GM12874 (cell line): Measurements from ENCODE around the gene SH3PXD2A.

Source experiments
- TF ChIP-seq, protein P1 (sequence below): IDR thresholded peaks from 2 replicates; pipeline ENCODE4 v1.5.1; 2011; ENCODE audit warnings: low read depth, mild to moderate bottlenecking, control low read depth, low read length, moderate library complexity; ENCODE audit not compliant: insufficient read depth

SH3PXD2A gene

DNA sequence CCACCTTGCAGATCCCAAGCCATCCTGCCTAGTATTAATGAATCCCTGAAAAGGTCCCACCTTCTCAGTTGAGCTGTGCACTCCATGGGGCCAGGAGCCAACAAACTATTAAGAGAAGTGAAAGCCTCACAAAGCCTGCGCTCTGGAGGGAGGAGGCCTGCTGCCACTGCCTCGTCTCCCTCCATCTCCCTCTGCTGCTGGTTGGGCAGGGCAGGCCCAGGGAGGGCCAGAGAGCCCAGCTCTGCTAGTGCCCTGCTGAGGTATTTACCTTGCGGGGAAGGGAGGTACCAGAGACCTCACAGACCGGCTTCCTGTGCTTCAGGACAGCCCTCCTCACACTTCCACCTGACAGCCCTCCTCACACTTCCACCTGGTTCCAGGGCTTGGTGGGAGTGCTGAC lies 171.5 kb downstream of the SH3PXD2A start:
- TF ChIP-seq, protein P1, sequence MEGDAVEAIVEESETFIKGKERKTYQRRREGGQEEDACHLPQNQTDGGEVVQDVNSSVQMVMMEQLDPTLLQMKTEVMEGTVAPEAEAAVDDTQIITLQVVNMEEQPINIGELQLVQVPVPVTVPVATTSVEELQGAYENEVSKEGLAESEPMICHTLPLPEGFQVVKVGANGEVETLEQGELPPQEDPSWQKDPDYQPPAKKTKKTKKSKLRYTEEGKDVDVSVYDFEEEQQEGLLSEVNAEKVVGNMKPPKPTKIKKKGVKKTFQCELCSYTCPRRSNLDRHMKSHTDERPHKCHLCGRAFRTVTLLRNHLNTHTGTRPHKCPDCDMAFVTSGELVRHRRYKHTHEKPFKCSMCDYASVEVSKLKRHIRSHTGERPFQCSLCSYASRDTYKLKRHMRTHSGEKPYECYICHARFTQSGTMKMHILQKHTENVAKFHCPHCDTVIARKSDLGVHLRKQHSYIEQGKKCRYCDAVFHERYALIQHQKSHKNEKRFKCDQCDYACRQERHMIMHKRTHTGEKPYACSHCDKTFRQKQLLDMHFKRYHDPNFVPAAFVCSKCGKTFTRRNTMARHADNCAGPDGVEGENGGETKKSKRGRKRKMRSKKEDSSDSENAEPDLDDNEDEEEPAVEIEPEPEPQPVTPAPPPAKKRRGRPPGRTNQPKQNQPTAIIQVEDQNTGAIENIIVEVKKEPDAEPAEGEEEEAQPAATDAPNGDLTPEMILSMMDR, result no peak

DNA sequence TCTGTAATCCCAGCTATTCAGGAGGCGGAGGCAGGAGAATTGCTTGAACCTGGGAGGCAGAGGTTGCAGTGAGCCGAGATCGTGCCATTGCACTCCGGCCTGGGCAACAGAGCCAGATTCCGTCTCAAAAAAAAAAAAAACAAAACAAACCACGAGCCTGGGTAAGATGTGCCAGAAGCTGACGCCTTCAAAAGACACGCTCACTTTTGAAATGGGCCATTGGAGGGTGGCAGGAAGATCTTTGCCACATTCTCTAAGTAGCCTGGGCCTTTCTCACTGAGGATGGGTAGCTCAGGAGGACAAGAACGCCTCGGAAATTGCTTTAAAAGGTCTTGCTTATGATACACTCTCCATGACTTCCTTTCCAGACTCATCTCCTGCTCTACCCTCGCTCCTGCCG lies 172.7 kb downstream of the SH3PXD2A start:
- TF ChIP-seq, protein P1, result no peak

DNA sequence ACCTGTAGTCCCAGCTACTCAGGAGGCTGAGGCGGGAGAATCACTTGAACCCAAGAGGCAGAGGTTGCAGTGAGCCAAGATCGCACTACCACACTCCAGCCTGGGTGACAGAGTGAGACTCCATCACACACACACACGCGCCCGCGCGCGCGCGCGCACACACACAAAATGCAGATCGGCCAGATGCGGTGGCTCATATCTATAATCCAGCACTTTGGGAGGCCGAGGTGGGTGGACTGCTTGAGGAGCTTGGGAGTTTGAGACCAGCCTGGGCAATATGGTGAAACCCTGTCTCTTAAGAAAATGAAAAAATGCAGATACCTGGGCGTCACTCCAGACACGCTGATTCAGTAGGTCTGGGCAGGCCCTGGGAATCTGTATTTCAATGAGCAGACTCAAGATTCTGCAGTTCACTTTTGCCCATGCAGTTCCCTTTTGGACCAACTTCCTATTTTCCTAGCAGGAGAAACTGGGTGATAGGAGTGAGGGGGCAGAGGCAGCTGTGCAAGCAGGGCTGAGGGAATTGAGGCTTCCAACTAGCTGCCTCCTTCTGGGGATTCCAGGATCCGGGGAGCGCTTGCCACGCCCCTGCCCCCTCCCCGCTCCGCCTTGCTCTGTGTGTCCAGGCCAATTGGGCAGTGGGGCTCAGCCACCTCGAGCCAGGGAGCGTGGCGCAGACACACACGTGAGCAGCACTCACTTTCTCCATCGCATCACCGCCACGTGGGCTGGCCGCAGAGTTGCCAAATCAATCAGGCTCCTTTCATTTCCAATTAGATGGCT lies 173.6 kb downstream of the SH3PXD2A start:
- TF ChIP-seq, protein P1, result no peak

DNA sequence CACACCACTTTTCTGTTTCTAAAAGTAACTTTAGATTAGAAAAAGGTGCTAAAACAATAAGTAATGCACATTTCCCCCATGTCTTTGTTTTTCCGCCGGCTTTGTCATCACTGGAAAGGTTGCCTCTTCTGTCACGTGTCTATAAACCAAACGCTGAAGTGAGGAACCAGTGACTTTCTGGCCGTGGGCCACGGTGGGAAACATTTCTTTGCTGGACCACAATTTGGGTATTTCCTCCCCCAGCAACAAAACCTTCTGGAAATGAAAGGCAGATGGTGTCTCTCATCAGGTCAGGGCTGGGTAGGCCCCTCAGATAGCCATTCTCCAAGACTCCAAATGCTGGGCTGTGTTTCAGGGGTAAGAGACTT lies 174.5 kb downstream of the SH3PXD2A start:
- TF ChIP-seq, protein P1, result no peak

DNA sequence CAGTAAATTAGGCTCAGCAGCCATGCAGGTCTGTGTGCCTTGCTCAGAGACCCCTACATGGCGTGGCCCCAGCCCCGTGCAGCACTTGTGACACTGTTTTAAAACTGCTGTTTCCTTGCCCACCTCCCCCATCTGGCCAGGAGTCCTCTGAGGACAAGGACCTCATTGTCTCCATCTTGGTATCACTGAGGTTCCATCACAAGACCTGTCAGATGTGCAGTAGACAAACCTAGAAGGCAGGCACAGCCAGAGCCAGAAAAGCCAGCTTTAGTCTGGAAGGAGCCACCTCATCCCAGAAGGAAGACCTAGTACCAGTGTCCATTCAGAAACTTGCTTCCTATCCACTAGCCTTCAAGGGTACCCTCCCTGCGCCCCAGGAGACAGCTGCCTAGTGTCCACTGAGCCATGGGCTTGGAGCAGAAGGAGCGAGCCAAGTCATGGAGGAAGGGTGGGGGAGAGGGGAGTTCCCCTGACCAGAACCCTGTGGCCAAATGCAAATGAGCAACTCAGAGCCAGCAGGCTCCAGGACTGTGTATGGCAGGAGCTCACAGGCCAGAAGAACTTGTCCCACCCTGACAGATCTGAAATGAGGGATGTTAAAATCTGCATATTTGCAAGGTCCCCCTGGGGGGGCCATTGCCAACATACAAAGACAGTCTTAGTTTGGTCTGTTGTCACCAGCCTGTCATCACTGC lies 176.1 kb downstream of the SH3PXD2A start:
- TF ChIP-seq, protein P1, result no peak

DNA sequence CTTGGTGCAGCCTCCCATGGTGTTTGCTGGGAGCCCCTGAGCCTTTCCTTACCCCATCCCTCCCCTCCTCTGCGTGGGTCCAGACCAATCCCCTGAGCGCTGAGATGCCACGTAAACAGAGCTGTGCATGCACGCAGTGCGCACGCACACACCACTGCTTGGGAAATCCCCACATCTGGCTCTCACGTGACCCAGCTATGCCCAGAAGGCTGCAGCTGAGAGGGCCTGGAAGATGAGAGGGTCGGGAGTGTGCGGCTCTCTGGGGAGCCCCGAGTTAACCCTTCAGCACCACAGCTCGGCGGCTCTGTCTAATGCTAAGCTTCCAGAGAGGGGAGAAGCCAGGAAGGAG lies 177.2 kb downstream of the SH3PXD2A start:
- TF ChIP-seq, protein P1, result no peak

DNA sequence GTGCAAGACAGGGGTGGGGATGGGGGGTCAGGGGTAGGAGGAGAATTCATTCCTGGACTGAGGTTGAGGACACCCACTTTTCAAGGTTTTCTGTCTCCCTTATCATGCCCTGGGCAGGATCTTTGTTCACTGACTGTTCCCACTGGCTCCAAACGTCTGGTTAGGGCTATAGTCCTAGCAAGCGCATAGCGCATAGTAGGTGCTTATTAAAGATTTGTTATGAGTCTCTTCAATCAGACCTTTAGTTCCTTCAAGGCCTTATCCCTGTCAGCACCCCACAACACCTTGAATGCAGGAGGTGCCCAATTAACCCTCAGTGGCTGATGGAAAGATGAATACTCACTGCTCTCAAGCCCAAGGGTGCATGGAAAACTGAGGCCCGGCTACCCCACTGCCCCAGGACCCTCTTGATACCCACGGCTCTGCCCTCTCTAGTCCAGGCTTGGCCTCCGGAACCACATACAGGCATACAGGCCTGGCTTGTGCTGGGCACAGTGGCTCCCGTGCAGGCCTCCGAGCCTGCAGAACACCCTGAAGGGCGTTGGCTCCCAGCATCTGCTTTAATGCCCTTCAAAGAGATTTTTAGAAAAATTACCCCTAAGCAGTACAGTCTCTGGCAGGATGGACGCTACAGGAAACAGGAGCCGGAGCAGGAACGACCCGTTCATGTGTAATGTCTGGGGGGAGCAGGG lies 177.7 kb downstream of the SH3PXD2A start:
- TF ChIP-seq, protein P1, result no peak
